Nephron progenitor cell (in vitro differentiated cells): ENCODE results near the gene SCD5.

Source experiments
- DNase-seq: peaks from one replicate; pipeline ENCODE4 v3.0.0; 2021
- H3K27ac Mint-ChIP-seq: 2 replicates; pipeline ENCODE4 v1.8.0; 2021; ENCODE audit warnings: mild to moderate bottlenecking, moderate library complexity, mixed read lengths
- H3K27me3 Mint-ChIP-seq: 2 replicates; pipeline ENCODE4 v1.8.0; 2021; ENCODE audit warnings: mild to moderate bottlenecking, low read depth, mixed read lengths; ENCODE audit not compliant: poor library complexity
- H3K36me3 Mint-ChIP-seq: 2 replicates; pipeline ENCODE4 v1.8.0; 2021; ENCODE audit warnings: low read depth, mixed read lengths
- H3K4me1 Mint-ChIP-seq: 2 replicates; pipeline ENCODE4 v1.8.0; 2021; ENCODE audit warnings: mixed read lengths
- H3K4me3 Mint-ChIP-seq: 2 replicates; pipeline ENCODE4 v1.8.0; 2021; ENCODE audit warnings: mild to moderate bottlenecking, moderate library complexity, mixed read lengths
- H3K9me3 Mint-ChIP-seq: 2 replicates; pipeline ENCODE4 v1.8.0; 2021; ENCODE audit warnings: mild to moderate bottlenecking, moderate library complexity, mixed read lengths
- TF ChIP-seq, protein P1 (sequence below): fragments of 200-600 bp; sonication (generic); IDR thresholded peaks from 2 replicates; pipeline ENCODE4 v1.5.0; 2021; ENCODE audit warnings: antibody characterized with exemption

Gene SCD5

DNA sequence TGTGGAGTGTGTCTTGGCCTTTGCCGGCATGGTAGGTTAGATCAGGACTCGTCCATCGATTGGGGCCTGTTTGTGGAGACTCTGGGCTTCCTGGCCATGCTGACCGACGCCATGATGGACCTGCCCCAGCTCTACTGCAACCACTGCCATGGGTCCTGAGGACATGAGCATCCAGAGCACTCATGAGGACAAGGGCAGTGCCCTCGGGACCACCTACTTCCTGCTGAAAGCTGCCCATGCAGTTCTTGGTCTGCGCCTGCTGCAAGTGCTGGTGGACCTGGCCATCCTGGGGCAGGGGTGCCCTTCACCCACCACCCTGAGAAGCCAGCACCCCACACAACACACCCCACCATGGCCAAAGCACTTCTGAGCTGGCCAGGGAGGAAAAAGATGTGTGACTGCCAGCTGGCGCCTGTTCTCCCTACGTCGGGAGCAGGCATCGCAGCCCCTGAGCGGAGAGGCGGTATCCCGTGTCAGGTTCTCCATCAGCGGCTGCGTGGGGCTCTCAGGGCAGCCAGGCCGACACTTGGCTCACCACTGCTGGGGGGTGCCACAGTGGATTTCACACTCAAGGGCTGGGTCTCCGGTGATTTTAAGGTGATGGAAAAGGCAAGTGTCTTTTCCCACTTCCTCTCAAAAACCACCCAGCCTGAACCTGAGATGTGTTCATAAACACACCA lies 106.4 kb downstream of the SCD5 start:
- TF ChIP-seq, protein P1, sequence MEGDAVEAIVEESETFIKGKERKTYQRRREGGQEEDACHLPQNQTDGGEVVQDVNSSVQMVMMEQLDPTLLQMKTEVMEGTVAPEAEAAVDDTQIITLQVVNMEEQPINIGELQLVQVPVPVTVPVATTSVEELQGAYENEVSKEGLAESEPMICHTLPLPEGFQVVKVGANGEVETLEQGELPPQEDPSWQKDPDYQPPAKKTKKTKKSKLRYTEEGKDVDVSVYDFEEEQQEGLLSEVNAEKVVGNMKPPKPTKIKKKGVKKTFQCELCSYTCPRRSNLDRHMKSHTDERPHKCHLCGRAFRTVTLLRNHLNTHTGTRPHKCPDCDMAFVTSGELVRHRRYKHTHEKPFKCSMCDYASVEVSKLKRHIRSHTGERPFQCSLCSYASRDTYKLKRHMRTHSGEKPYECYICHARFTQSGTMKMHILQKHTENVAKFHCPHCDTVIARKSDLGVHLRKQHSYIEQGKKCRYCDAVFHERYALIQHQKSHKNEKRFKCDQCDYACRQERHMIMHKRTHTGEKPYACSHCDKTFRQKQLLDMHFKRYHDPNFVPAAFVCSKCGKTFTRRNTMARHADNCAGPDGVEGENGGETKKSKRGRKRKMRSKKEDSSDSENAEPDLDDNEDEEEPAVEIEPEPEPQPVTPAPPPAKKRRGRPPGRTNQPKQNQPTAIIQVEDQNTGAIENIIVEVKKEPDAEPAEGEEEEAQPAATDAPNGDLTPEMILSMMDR, result no peak
- no peak overlapping the region for H3K27ac Mint-ChIP-seq
- H3K4me3 Mint-ChIP-seq, result no peak overlapping the region
- no peaks in the 10 kb centered on the region for H3K9me3 Mint-ChIP-seq
- DNase-seq, result no peak
- H3K36me3 Mint-ChIP-seq, result peaks cover 4% of the 10 kb centered on the region
- peaks cover 34% of the 10 kb centered on the region for H3K4me1 Mint-ChIP-seq
- H3K27me3 Mint-ChIP-seq, result peaks cover 2% of the 10 kb centered on the region

DNA sequence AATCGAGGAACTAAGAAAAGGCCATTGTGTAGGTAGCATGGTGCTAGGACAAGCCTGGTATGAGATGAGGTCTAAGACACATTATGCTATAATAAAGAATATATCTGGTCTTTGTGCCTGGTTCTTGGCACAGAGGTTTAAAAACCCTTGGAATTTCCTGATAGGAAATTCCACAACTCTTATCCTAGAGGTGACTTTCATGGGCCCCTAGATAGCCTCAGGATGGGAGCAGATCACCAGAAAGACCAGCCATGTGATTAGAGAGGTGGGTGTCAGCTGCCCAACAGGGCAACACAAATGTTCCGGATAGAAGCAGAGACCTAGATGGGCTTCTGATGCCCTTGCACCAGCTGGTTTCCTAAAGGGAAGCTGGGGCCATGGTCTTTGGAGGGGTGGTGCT lies 107.2 kb downstream of the SCD5 start:
- Mint-ChIP-seq H3K9me3 (no peaks in the 10 kb centered on the region), H3K36me3 (peaks cover 4% of the 10 kb centered on the region), H3K4me3 (no peak overlapping the region), H3K27me3 (peaks cover 2% of the 10 kb centered on the region), H3K4me1 (peaks cover 27% of the 10 kb centered on the region), H3K27ac (peak overlapping the region; percentile 33)
- TF ChIP-seq, protein P1, result no peak
- no peak for DNase-seq

DNA sequence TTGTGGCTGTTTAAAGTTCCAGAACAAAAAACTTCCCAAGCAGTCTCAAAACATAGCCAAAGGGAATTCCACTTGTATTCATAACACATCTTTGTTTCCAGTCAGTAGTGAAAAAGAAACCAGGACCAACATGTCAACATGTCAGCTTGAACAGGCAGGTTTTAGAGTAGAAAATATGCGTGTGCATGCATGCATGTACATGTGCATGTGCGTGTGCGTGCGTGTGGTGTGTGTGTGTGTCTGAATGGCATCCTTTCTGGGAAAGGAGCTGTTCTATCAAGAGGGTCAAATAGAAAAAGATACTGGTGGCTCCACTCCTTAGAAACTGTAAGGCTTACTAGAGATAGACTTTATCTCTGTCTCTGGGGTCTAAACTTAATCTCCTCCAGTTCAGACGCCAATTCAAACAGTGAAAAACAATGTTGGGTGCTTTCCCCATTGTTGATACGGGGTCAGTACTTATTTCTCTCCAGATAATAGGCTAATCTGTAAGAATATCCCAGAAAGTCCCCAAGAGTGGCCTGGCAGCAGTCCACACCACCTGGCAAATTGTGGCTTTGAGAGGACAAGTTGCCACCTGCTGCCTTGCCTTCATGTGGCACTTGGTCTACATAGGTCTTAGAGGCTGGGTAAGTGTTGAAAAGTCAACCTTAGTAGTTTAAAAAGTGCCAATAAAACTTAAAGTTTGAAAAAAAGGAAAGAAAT lies 110.4 kb downstream of the SCD5 start:
- Mint-ChIP-seq H3K4me3 (no peak overlapping the region), H3K36me3 (peaks cover 2% of the 10 kb centered on the region), H3K27me3 (peaks cover 7% of the 10 kb centered on the region), H3K9me3 (no peaks in the 10 kb centered on the region), H3K4me1 (peaks cover 3% of the 10 kb centered on the region), H3K27ac (no peak overlapping the region)
- DNase-seq, result no peak
- TF ChIP-seq, protein P1, result no peak

GRCh38 chr4:82687531-82687930 lies 111.1 kb downstream of the SCD5 start:
- DNase-seq, result no peak
- Mint-ChIP-seq H3K36me3 (no peaks in the 10 kb centered on the region), H3K4me1 (no peaks in the 10 kb centered on the region), H3K9me3 (no peaks in the 10 kb centered on the region), H3K4me3 (no peak overlapping the region), H3K27me3 (peaks cover 7% of the 10 kb centered on the region), H3K27ac (no peak overlapping the region)
- TF ChIP-seq, protein P1, result no peak

- TF ChIP-seq, protein P1, result no peak
- Mint-ChIP-seq H3K9me3 (no peaks in the 10 kb centered on the region), H3K27ac (no peak overlapping the region), H3K4me1 (peaks cover 17% of the 10 kb centered on the region), H3K36me3 (no peaks in the 10 kb centered on the region), H3K27me3 (peaks cover 4% of the 10 kb centered on the region), H3K4me3 (no peak overlapping the region)
- DNase-seq, result no peak
These were observed 116.8 kb downstream of the SCD5 start for GRCh38 chr4:82681754-82682153.
